Stomach (tissue), 9 donors: ENCODE results near the gene STX10. TPM values are rescaled to one million over a fixed set of nuclear protein-coding genes. Genes with fewer than 3 reads are reported as not detected.
A peak's percentile ranks its signal among the peaks of the same experiment; 100 is the strongest.

Experiments
- DNase-seq, 2 donors: peaks; one replicate each; pipeline versions ENCODE4 v3.0.0 to v3.0.0-alpha.2; 2013 to 2019
- H3K27ac ChIP-seq, 5 donors: fragments of 200-600 bp in 4 of 5; sonication (generic) in 4 of 5; one replicate each; pipeline ENCODE4 v1.5.1; 2013 to 2019; ENCODE audit warnings: mild to moderate bottlenecking in 1 of 5, moderate library complexity in 1 of 5
- H3K27me3 ChIP-seq, 3 donors: fragments of 200-600 bp; sonication (generic); one replicate each; pipeline ENCODE4 v1.5.1; 2017 to 2019; ENCODE audit warnings: mixed run types in 1 of 3
- H3K36me3 ChIP-seq, 4 donors: fragments of 200-600 bp; sonication (generic); 1 replicate in 3 of 4; 2 replicates in 1 of 4; pipeline ENCODE4 v1.5.1; 2016 to 2019
- H3K4me1 ChIP-seq, 4 donors: fragments of 200-600 bp; sonication (generic); one replicate each; pipeline ENCODE4 v1.5.1; 2016 to 2019
- H3K4me3 ChIP-seq, 4 donors: fragments of 200-600 bp; sonication (generic) in 3 of 4; one replicate each; pipeline ENCODE4 v1.5.1; 2016 to 2019; ENCODE audit warnings: mild to moderate bottlenecking in 1 of 4
- H3K9me3 ChIP-seq, 4 donors: fragments of 200-600 bp; sonication (generic); one replicate each; pipeline ENCODE4 v1.5.1; 2016 to 2019
- CTCF ChIP-seq, 7 experiments: fragments of 450-650 bp in 4 of 7; fragments of 200-600 bp in 3 of 7; sonication (generic) in 3 of 7; IDR thresholded peaks; one replicate each; pipeline ENCODE4 v1.5.1; 2016 to 2019; ENCODE audit warnings: antibody characterized with exemption in 7 of 7, control low read depth in 2 of 7, mild to moderate bottlenecking in 1 of 7
- EP300 ChIP-seq: sonication (generic); formaldehyde crosslinking; IDR thresholded peaks from one replicate; pipeline ENCODE4 v1.6.1; 2017; ENCODE audit warnings: antibody characterized with exemption
- POLR2A ChIP-seq, 4 donors: fragments of 450-650 bp; IDR thresholded peaks; one replicate each; pipeline ENCODE4 v1.6.1; 2016; ENCODE audit warnings: antibody characterized with exemption in 4 of 4, control low read depth in 2 of 4, mild to moderate bottlenecking in 1 of 4, moderate library complexity in 1 of 4
- POLR2AphosphoS5 ChIP-seq, 3 donors: sonication (generic); formaldehyde crosslinking; IDR thresholded peaks; one replicate each; pipeline ENCODE4 v1.6.1; 2016; ENCODE audit warnings: antibody characterized with exemption in 3 of 3
- WGBS, 5 donors: extraction: QIAGEN DNeasy Blood & Tissue Kit in 3 of 5; methylation state at CpG; one replicate each; pipeline versions ENCODE4 v1.1.5 to v1.1.7; 2013 to 2018; 5-methylcytosine and 5-hydroxymethylcytosine counted together
- intact Hi-C: fragments of 100-400 bp; cut with DNase I; formaldehyde crosslinking; loops from one replicate; pipeline ENCODE4 v1.15.1; 2023; ENCODE audit warnings: low total_unique reads
- polyA plus RNA-seq, 3 donors: library from polyadenylated mRNA; stranded (reverse); fragments of 200-250 nt; gene quantifications; one replicate each; pipeline ENCODE4 v1.2.3, GENCODE V29; 2013
- total RNA-seq, 5 donors: library from RNA; depleted of rRNA; stranded (reverse); fragments of >200 nt; gene quantifications; one replicate each; pipeline versions ENCODE4 v1.1.0 to v1.2.3, GENCODE V29; 2014 to 2016
- donor health status: healthy with polysubstance abuse.
- donor health status: Bipolar disorder and iron deficiency.
- donor health status: healthy.

The STX10 gene
- total and polyA plus RNA-seq, 8 donors: 20.4 to 942 (median 104) TPM

- H3K36me3 ChIP-seq: peaks cover 0 to 18% (median 16%) of the 10 kb centered on the region in 4 donors
- intact Hi-C loops: no loop called here
These were observed 51.7 kb downstream of the STX10 start for GRCh38 chr19:13098277-13099072.

GRCh38 chr19:13097463-13098258 lies 52.5 kb downstream of the STX10 start:
- intact Hi-C loops: no loop called here
- H3K4me1 ChIP-seq: peaks cover 63 to 100% (median 90%) of the 10 kb centered on the region in 4 donors
- no peak for TF ChIP-seq EP300
- TF ChIP-seq POLR2A (IDR thresholded peaks at IDR 0.05): no peak
- no peak for TF ChIP-seq CTCF (IDR thresholded peaks at IDR 0.05)
- TF ChIP-seq POLR2AphosphoS5 (IDR thresholded peaks at IDR 0.05): no peak
- peak overlapping the region; percentile 58 to 96 (median 86) for H3K27ac ChIP-seq
- H3K9me3 ChIP-seq: no peaks in the 10 kb centered on the region
- H3K4me3 ChIP-seq: peak overlapping the region; percentile 35 to 46 (median 42)
- WGBS, 5 donors: 7 to 13% (median 10%) methylated on average over 50 to 69 of the region's 69 CpGs
- DNase-seq: peak in 1 of 2 donors; percentile 67
- peaks cover 0 to 6% (median 0%) of the 10 kb centered on the region in 3 donors for H3K27me3 ChIP-seq
- peaks cover 0 to 18% (median 16%) of the 10 kb centered on the region in 4 donors for H3K36me3 ChIP-seq

More at GRCh38 chr19:13098277-13099072, 51.7 kb downstream of the STX10 start:
- H3K4me3 ChIP-seq: peak overlapping the region; percentile 35 to 46 (median 42)
- no peaks in the 10 kb centered on the region for H3K9me3 ChIP-seq
- 3 to 7% (median 5%) methylated on average over 39 to 58 of the region's 58 CpGs for WGBS, 5 donors
- peaks cover 0 to 6% (median 0%) of the 10 kb centered on the region in 3 donors for H3K27me3 ChIP-seq
- H3K27ac ChIP-seq: peak overlapping the region; percentile 79 to 96 (median 86)
- DNase-seq: peak in 1 of 2 donors; percentile 80
- no peak for TF ChIP-seq POLR2A (IDR thresholded peaks at IDR 0.05)
- no peak for TF ChIP-seq POLR2AphosphoS5 (IDR thresholded peaks at IDR 0.05)
- TF ChIP-seq EP300: no peak
- TF ChIP-seq CTCF (IDR thresholded peaks at IDR 0.05): no peak
- peaks cover 63 to 100% (median 90%) of the 10 kb centered on the region in 4 donors for H3K4me1 ChIP-seq

GRCh38 chr19:13097033-13097462 lies 53.1 kb downstream of the STX10 start:
- no peak for DNase-seq
- Histone ChIP-seq H3K4me1 (peaks cover 63 to 100% (median 90%) of the 10 kb centered on the region in 4 donors), H3K27ac (peak overlapping the region in 4 of 5 donors; percentile 79 to 96 (median 88)), H3K36me3 (peaks cover 0 to 18% (median 16%) of the 10 kb centered on the region in 4 donors), H3K4me3 (peak overlapping the region; percentile 35 to 46 (median 42)), H3K27me3 (peaks cover 0 to 6% (median 0%) of the 10 kb centered on the region in 3 donors), H3K9me3 (no peaks in the 10 kb centered on the region)
- intact Hi-C loops: no loop called here
- WGBS, 5 donors: 48 to 67% (median 51%) methylated on average over 20 of the region's 20 CpGs
- TF ChIP-seq EP300 (no peak), POLR2AphosphoS5 (IDR thresholded peaks at IDR 0.05) (no peak)

GRCh38 chr19:13095934-13096927 lies 53.9 kb downstream of the STX10 start:
- DNase-seq: peak in 1 of 2 donors; percentile 65
- peaks cover 0 to 6% (median 0%) of the 10 kb centered on the region in 3 donors for H3K27me3 ChIP-seq
- intact Hi-C loops: no loop called here
- no peaks in the 10 kb centered on the region for H3K9me3 ChIP-seq
- H3K36me3 ChIP-seq: peaks cover 0 to 18% (median 16%) of the 10 kb centered on the region in 4 donors
- WGBS, 5 donors: 50 to 60% (median 58%) methylated on average over 39 to 44 of the region's 44 CpGs
- H3K4me1 ChIP-seq: peaks cover 68 to 100% (median 88%) of the 10 kb centered on the region in 4 donors
- H3K27ac ChIP-seq: peak overlapping the region; percentile 35 to 96 (median 86)
- peak overlapping the region in 3 of 4 donors; percentile 15 to 46 (median 40) for H3K4me3 ChIP-seq
- TF ChIP-seq EP300 (no peak), POLR2A (IDR thresholded peaks at IDR 0.05) (no peak), CTCF (IDR thresholded peaks at IDR 0.05) (no peak), POLR2AphosphoS5 (IDR thresholded peaks at IDR 0.05) (no peak)
